HG03025 (cell line): ENCODE measurements around the gene HELLS.
"Not testable (repeated sequence)": the region's sequence is repeated elsewhere in the genome, so short reads cannot be mapped to it uniquely, and the experiment has no call there.

Source experiments
- ATAC-seq: cut with Tn5 transposase; IDR thresholded peaks from one replicate; pipeline ENCODE4 v1.9.1; 2021; ENCODE audit warnings: mild to moderate bottlenecking, moderate library complexity; ENCODE audit not compliant: unreplicated experiment, low FRiP score

Gene HELLS

GRCh38 chr10:94545391-94546048 is at the start of gene HELLS:
Gene HELLS (plus strand): TSS chr10:94545788. CDS start chr10:94545922, 134 bp downstream.
- peak; percentile 74 for ATAC-seq

DNA sequence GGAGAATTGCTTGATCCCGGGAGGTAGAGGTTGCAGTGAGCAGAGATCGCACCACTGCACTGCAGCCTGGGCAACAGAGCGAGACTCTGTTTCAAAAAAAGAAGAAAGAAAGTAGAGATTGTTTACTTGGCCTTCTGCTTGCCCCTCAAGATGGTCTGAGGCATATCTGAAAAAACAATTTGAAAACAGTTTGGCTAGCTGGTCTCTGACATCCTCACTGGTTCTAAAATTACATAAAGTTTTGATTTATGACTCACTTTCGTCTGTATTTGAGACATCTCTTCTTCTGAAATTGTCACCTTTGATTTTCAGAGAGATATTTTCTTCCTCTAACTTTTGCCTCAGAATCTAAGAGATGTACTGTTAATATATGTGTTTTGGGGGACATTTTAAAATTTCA is 49.6 kb upstream of the HELLS start:
- ATAC-seq, result peak; percentile 57

- ATAC-seq, result no peak
Observed at GRCh38 chr10:94496646-94497045, 48.9 kb upstream of the HELLS start.

- no peak for ATAC-seq
Observed at GRCh38 chr10:94500063-94500462, 45.5 kb upstream of the HELLS start.

DNA sequence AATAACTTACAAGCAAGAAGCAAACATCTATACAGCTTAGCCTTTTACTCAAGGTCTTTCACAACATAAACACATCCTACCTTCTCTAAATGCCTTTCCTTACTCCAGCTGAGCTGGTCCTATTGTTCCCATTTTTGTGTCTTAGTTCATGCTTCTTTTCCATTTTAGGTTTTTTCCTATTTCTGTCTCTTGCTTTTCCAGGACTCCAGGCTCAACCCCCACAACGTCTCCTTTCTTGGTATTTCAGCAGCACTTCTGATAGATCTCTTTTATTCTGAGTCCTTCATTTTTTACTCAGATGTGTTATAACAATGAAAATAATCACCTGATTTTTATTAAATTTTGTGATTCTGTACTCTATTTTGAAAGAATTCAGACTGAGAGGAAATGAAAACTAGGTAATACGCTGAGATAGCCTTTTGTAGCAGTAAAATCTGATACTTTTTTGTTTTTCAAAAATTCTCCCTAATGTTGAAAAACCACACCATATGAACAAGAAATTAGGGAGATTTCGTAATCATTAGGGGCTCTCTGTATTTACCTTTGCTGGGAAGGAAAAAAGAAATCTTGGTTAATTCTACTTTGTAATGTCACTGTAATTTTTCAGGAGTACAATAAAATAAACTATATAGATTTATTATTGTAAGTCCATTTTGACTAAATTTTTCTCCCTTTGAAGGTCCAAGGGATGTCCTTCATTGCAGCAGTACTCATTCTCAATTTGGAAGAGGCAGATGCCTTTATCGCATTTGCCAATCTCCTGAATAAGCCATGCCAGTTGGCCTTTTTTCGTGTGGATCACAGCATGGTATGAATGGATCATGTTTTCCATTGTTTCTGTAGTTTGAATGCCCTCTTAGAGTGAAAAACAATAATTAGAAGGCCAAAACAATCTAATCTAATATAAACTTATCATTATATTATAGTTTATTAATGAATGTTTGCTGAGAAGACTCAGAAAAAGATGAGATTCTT is 24.0 kb upstream of the HELLS start:
- ATAC-seq, result no peak

DNA sequence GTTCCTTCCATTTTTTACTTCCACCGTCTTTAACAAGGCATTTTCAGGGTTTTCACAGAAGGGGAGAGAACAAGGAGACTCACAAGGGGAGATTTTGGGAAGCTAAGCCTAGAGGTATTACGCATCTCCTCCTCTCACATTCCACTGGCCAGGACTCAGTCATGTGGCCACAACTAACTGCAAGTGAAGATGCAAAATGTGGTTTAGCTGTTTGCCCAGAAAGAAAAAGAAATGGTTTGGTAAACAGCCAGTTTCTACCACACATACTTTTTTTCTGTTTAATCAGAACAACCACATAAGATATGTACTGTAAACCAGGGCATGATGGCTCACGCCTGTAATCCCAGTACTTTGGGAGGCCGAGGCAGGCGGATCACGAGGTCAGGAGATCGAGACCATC is 21.4 kb upstream of the HELLS start:
- ATAC-seq, result no peak

GRCh38 chr10:94524711-94525110 is 20.9 kb upstream of the HELLS start:
- no peak for ATAC-seq

DNA sequence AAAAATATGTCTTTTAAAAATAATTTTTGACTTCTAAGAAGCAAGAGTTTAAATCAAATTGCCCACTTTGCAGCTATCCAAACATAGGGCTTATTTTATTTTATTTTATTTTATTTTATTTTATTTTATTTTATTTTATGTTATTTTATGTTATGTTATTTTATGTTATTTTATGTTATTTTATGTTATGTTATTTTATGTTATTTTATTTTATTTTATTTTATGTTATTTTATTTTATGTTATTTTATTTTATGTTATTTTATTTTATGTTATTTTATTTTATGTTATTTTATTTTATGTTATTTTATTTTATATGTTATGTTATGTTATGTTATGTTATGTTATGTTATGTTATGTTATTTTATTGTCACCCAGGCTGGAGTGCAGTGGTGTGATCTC is 14.0 kb upstream of the HELLS start:
- ATAC-seq, result not testable (repeated sequence)

- ATAC-seq, result no peak
Observed at GRCh38 chr10:94533027-94533426, 12.6 kb upstream of the HELLS start.

GRCh38 chr10:94542282-94542681 is 3.3 kb upstream of the HELLS start:
- not testable (repeated sequence) for ATAC-seq

GRCh38 chr10:94546049-94546900 is 687 bp downstream of the HELLS start:
- no peak for ATAC-seq

DNA sequence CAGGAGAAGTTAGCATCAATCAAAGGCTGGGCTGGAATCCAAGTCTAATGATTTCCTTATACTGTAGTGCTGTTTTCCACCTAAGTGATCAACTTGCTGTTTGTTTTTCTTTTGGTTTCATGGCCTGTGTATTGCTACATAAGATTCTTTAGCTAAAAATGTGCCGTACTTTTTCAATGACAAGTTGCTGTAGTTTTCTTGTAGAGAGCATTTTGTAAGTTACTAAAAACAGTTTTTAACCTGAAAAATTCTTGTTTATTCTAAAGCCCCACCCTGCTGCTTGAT is 1.3 kb downstream of the HELLS start:
- no peak for ATAC-seq

- no peak for ATAC-seq
Observed at GRCh38 chr10:94549221-94549620, 3.6 kb downstream of the HELLS start.

GRCh38 chr10:94567714-94568307 is 22.2 kb downstream of the HELLS start:
- ATAC-seq, result not testable (repeated sequence)

DNA sequence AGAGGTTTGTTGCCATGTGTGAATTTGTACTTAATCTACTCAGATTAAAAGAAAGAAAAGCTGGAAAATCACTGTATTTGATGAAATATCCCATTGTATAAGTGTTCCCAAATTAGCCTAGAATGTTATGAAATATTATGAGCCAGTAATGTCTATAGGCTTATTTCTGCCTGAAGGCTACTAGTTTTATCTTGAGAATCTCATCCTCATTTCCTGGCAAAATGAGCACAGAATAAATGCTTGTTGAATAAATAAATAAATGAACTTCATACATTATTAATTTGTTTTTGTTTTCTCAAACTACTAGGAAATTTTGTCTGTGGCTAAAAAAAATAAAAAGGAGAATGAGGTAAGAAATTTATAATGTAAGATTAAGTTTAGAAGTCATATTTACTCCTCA is 25.5 kb downstream of the HELLS start:
- ATAC-seq, result no peak

- no peak for ATAC-seq
Observed at GRCh38 chr10:94571528-94571927, 25.9 kb downstream of the HELLS start.

- ATAC-seq, result no peak
Observed at GRCh38 chr10:94578790-94579189, 33.2 kb downstream of the HELLS start.

DNA sequence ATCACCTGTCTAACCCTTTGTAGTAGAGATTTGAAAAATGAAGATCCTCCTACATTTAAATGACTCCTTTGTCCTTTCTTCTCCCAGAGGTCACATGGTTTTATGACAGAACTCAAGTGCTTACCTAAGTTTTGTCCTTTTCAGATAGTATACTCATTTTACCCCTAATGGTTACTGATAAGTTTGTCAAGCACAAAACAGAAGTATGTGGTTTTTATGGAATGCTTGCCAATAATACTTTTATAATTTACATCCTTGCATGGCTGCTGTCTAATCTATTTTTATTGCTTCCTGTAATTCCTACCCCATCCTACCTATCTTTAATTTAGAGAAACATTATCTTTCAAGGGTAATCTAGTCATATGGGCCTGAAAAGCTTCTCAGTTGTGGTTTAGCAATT is 37.5 kb downstream of the HELLS start:
- ATAC-seq, result no peak

DNA sequence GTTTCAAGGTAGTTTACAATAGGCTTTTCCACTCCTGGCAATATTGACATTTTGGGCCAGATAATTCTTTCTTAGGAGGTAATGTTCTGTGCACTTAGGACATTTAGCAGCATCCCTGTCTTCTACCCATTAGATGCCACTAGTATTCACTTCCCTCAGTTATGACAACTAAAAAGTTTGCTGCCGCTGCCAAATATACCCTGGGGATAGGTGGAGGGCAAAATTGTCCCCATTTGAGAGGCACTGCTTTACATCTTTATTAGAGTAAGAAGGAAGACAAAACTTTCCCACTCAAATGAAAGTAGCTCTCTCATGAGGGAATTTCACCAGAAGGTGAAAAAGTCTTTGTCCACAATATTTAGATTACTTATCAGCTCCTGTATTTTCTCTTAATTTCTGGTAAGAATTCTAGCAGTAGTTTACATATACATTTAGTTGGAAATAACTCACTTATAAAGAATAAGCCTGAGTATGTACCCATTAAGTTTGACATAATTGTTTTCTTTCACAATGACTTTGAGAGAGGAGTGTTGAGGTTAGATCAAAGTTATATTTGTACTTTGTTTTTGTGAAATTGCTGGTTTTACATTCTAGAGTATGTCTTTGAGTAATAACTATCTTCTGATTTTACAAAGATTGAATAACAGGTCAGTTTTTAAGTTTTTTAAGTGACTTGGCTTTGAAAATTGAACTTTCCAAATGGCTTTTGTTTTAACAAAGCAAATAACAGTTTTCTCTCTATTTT is 46.0 kb downstream of the HELLS start:
- ATAC-seq, result peak; percentile 74
